C4-2B (cell line): ENCODE data around the gene ATXN1.

Experiments
- H3K27ac ChIP-seq: fragments of 450-650 bp; 2 replicates; pipeline ENCODE4 v1.5.1; 2017
- ZFX ChIP-seq: fragments of 450-650 bp; IDR thresholded peaks from 2 replicates; pipeline ENCODE4 v1.6.1; 2017
- TF ChIP-seq, protein P1 (sequence below): fragments of 450-650 bp; conservative IDR thresholded peaks from 2 replicates; pipeline ENCODE4 v1.5.1; 2017; ENCODE audit warnings: mild to moderate bottlenecking

Gene ATXN1

DNA sequence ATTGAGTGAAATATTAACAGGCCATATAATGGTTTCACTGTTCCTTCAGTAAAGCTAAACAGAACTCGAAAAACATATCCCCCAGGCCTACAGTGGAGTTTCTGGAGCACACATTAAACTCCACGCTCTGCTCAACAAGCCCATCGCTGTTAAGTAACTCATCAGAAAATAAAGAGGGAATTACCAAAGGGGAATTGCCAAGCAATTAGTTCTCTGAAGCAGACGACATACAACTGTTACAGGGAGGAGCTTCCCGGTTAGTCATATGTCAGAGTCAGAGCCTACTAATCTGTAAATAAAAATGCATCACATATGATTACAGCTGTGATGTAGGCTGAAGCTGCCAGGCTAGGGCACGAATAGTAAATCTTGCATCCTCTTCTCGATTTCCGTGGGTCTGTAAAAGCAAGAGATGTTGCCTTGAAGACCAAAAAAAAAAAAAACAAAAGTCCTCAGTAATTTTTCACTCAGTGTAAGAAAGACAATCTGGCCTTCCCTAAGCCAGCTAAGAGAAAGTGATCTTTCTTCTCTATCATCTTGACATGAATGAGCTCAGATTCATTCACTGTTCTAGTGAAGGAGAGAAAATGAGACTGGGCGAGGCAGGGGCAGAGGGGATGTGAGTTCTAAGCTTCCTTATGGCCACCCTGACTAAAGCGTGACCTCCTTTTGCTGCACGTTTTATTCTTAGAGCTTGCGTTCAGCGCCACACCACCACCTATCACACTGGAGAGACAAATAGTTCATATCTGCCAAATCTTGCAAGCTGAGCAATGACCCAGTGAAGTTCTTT, 13.8 kb downstream of the ATXN1 start:
- TF ChIP-seq ZFX = no peak
- TF ChIP-seq, protein P1, sequence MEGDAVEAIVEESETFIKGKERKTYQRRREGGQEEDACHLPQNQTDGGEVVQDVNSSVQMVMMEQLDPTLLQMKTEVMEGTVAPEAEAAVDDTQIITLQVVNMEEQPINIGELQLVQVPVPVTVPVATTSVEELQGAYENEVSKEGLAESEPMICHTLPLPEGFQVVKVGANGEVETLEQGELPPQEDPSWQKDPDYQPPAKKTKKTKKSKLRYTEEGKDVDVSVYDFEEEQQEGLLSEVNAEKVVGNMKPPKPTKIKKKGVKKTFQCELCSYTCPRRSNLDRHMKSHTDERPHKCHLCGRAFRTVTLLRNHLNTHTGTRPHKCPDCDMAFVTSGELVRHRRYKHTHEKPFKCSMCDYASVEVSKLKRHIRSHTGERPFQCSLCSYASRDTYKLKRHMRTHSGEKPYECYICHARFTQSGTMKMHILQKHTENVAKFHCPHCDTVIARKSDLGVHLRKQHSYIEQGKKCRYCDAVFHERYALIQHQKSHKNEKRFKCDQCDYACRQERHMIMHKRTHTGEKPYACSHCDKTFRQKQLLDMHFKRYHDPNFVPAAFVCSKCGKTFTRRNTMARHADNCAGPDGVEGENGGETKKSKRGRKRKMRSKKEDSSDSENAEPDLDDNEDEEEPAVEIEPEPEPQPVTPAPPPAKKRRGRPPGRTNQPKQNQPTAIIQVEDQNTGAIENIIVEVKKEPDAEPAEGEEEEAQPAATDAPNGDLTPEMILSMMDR = no peak
- no peak overlapping the region for H3K27ac ChIP-seq

- H3K27ac ChIP-seq = no peak overlapping the region
- TF ChIP-seq ZFX = no peak
- TF ChIP-seq, protein P1 = no peak
These were observed 14.4 kb downstream of the ATXN1 start for GRCh38 chr6:16746812-16747211.

DNA sequence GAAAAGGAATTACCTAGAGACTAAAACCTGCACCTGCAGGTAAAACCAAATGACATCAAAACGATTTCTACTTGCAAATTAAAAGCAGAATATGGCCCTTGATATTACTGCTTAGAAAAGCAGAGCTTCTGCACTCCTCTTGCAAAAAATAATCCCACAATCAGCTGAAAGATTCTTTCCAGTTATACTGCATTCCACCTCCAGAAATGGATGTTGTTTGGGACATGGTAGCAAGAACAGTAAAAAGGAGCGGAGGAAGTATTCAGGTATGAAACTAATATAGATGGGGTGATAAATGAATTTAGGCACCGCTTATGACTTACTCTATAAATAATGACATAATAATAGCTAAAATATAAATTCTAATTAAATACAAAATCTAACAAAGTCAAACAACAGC, 14.9 kb downstream of the ATXN1 start:
- TF ChIP-seq, protein P1 = no peak
- TF ChIP-seq ZFX = no peak
- H3K27ac ChIP-seq = no peak overlapping the region

- H3K27ac ChIP-seq = no peak overlapping the region
- TF ChIP-seq ZFX = no peak
- TF ChIP-seq, protein P1 = no peak
These were observed 17.5 kb downstream of the ATXN1 start for GRCh38 chr6:16743664-16744210.

GRCh38 chr6:16742116-16742515, 19.1 kb downstream of the ATXN1 start:
- no peak overlapping the region for H3K27ac ChIP-seq
- TF ChIP-seq, protein P1 = no peak
- no peak for TF ChIP-seq ZFX

DNA sequence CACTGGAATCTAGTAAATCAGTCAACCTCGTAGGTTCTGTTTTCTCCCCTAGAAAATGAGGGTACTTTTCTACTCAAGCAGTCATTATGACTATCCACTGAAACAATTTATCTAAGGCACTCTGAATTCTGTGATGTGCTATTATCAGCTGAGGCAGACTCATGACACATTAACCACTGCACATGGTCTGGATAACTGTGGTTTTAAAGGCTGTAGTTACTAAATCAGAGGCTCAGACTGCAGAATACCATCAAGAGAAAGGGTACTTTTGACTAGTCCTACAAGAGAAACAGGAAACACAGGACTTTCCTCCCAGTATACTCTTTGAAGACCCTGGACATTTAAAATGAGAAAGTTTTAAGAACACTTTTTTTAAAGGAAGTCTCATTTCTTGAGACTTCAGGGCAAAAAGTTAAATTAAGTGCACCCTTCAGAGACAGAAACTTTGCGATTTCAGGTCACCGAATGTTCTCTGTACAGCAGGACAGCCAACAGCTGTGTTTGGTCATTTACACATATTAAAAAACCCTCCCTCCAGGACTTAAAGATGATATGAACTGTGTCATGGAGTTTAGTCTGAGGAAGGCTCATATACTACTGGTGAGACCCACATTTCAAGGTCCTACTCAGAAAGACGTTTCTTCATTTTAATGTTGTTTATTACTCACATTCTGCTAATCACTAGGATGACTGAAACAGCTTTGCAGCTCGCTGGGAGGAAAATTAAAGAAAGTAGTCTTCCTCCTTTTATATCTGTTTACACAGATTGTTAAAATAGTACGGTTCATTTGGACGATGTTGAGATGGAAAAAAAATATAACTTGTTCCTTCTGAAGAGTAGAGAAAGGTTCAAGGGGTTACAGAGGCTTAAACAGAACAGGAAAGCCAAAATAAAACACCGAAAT, 19.9 kb downstream of the ATXN1 start:
- no peak overlapping the region for H3K27ac ChIP-seq
- no peak for TF ChIP-seq ZFX
- TF ChIP-seq, protein P1 = no peak

DNA sequence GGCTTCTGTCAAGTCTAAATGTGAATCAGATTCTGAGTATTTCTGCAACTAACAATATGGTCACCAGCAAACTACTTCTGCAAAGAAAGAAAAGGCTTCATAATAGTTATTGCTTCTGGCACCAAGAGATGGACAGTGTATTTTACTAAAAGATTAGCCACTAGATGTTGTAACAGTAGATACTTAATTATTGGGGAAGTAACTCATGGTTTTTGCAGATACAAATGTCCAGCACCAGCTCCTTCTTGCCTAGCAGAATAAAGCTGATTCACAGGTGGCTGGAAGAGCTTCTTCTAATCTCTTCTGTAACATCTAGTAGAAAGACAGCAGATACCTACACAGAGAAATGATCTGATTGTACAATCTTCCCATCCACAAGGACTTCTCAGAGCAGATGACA, 21.2 kb downstream of the ATXN1 start:
- TF ChIP-seq, protein P1 = no peak
- TF ChIP-seq ZFX = no peak
- no peak overlapping the region for H3K27ac ChIP-seq
